Endodermal cell (in vitro differentiated cells): ENCODE results near the gene GDF7. TPM values are rescaled to one million over a fixed set of nuclear protein-coding genes. Genes with fewer than 3 reads are reported as not detected.

Experiments
- DNase-seq: peaks from one replicate; pipeline ENCODE4 v3.0.0-alpha.2; 2017
- H3K27ac ChIP-seq: 2 replicates; pipeline ENCODE4 v1.5.1; 2013; ENCODE audit warnings: mild to moderate bottlenecking, low read depth, low read length, moderate library complexity
- H3K27me3 ChIP-seq: 2 replicates; pipeline ENCODE4 v1.6.1; 2013; ENCODE audit warnings: mild to moderate bottlenecking, low read length, moderate library complexity; ENCODE audit not compliant: insufficient read depth, control insufficient read depth, poor library complexity, severe bottlenecking
- H3K36me3 ChIP-seq: 2 replicates; pipeline ENCODE4 v1.7.0; 2013; ENCODE audit warnings: mild to moderate bottlenecking, low read length, moderate library complexity; ENCODE audit not compliant: control insufficient read depth, insufficient read depth
- H3K4me1 ChIP-seq: one replicate; pipeline ENCODE4 v1.7.0; 2013; ENCODE audit warnings: low read length; ENCODE audit not compliant: control insufficient read depth, insufficient read depth
- H3K4me3 ChIP-seq: 2 replicates; pipeline ENCODE4 v1.5.1; 2013; ENCODE audit warnings: mild to moderate bottlenecking, low read length, moderate library complexity
- H3K9ac ChIP-seq: 2 replicates; pipeline ENCODE4 v1.6.1; 2013; ENCODE audit warnings: mild to moderate bottlenecking, low read length, moderate library complexity; ENCODE audit not compliant: poor library complexity, severe bottlenecking; ENCODE audit errors: extremely low read depth
- H3K9me3 ChIP-seq: 2 replicates; pipeline ENCODE4 v1.6.1; 2013; ENCODE audit warnings: mild to moderate bottlenecking, low read length, moderate library complexity; ENCODE audit not compliant: control insufficient read depth
- H3K27ac Mint-ChIP-seq: 2 replicates; pipeline ENCODE4 v1.8.0; 2020; ENCODE audit warnings: mixed read lengths
- H3K27me3 Mint-ChIP-seq: 2 replicates; pipeline ENCODE4 v1.8.0; 2021; ENCODE audit warnings: mild to moderate bottlenecking, mixed read lengths; ENCODE audit not compliant: insufficient read depth
- H3K36me3 Mint-ChIP-seq: 2 replicates; pipeline ENCODE4 v1.8.0; 2020; ENCODE audit warnings: low read depth, mixed read lengths
- H3K4me1 Mint-ChIP-seq: 2 replicates; pipeline ENCODE4 v1.8.0; 2020; ENCODE audit warnings: mixed read lengths
- H3K4me3 Mint-ChIP-seq: 2 replicates; pipeline ENCODE4 v1.8.0; 2020; ENCODE audit warnings: mild to moderate bottlenecking, moderate library complexity, mixed read lengths
- H3K9me3 Mint-ChIP-seq: 2 replicates; pipeline ENCODE4 v1.8.0; 2020; ENCODE audit warnings: mild to moderate bottlenecking, mixed read lengths
- CTCF ChIP-seq: fragments of 200-600 bp; sonication (generic); conservative IDR thresholded peaks from 2 replicates; pipeline ENCODE4 v1.5.0; 2021; ENCODE audit warnings: antibody characterized with exemption, mild to moderate bottlenecking
- WGBS, 2 experiments: methylation state at CpG; one replicate each; pipeline versions ENCODE4 v1.1.5 to v1.1.7; 2013; ENCODE audit warnings: missing lambda C conversion rate in 2 of 2, mixed read lengths in 1 of 2; ENCODE audit not compliant: insufficient coverage in 1 of 2, insufficient read length in 1 of 2; 5-methylcytosine and 5-hydroxymethylcytosine counted together
- total RNA-seq, 2 donors: library from RNA; stranded (reverse); fragmentation: NEBNext Ultra II Directional in 1 of 2; extraction: Animal tissue kit (Norgen Biotek cat#: 25700) in 1 of 2; gene quantifications; 2 replicates in 1 of 2; 3 replicates in 1 of 2; pipeline ENCODE4 v1.2.1, GENCODE V29; 2021

GDF7 gene
- total RNA-seq, 2 donors from 2014 or later, result 0.07 to 0.09 TPM

GRCh38 chr2:20665243-20666004, 1.5 kb upstream of the GDF7 start:
- Histone ChIP-seq H3K4me1 (no peaks in the 10 kb centered on the region), H3K9me3 (no peaks in the 10 kb centered on the region), H3K9ac (no peak overlapping the region), H3K4me3 (peak overlapping the region; percentile 60), H3K36me3 (no peaks in the 10 kb centered on the region), H3K27ac (no peak overlapping the region), H3K27me3 (peaks cover 91% of the 10 kb centered on the region)
- no peaks in the 10 kb centered on the region for H3K36me3 Mint-ChIP-seq
- WGBS, 2 experiments, result 3% methylated on average over 19 to 49 of the region's 49 CpGs
- peaks cover 2% of the 10 kb centered on the region for H3K4me1 Mint-ChIP-seq
- H3K27ac Mint-ChIP-seq, result no peak overlapping the region
- DNase-seq, result peak; percentile 79
- peaks cover 6% of the 10 kb centered on the region for H3K9me3 Mint-ChIP-seq
- H3K27me3 Mint-ChIP-seq, result peaks cover 91% of the 10 kb centered on the region
- TF ChIP-seq CTCF, result no peak
- H3K4me3 Mint-ChIP-seq, result peak overlapping the region; percentile 57

- peak overlapping the region; percentile 60 for H3K4me3 ChIP-seq
- peaks cover 91% of the 10 kb centered on the region for H3K27me3 Mint-ChIP-seq
These were observed 990 bp upstream of the GDF7 start for GRCh38 chr2:20666005-20666303.

GRCh38 chr2:20667151-20667530, 197 bp downstream of the GDF7 start:
- Histone ChIP-seq H3K27me3 (peaks cover 96% of the 10 kb centered on the region), H3K9me3 (no peaks in the 10 kb centered on the region), H3K36me3 (no peaks in the 10 kb centered on the region), H3K9ac (no peak overlapping the region), H3K27ac (no peak overlapping the region), H3K4me3 (no peak overlapping the region), H3K4me1 (no peaks in the 10 kb centered on the region)
- H3K36me3 Mint-ChIP-seq, result no peaks in the 10 kb centered on the region
- H3K9me3 Mint-ChIP-seq, result peaks cover 15% of the 10 kb centered on the region
- no peak for DNase-seq
- H3K27ac Mint-ChIP-seq, result no peak overlapping the region
- 0% methylated on average over 1 to 62 of the region's 62 CpGs for WGBS, 2 experiments
- peaks cover 94% of the 10 kb centered on the region for H3K27me3 Mint-ChIP-seq
- H3K4me1 Mint-ChIP-seq, result peaks cover 3% of the 10 kb centered on the region
- TF ChIP-seq CTCF, result peak; percentile 48
- peak overlapping the region; percentile 57 for H3K4me3 Mint-ChIP-seq

More at GRCh38 chr2:20666005-20666303, 990 bp upstream of the GDF7 start:
- peak; percentile 76 for DNase-seq
- Histone ChIP-seq H3K27ac (no peak overlapping the region), H3K4me1 (no peaks in the 10 kb centered on the region), H3K27me3 (peaks cover 91% of the 10 kb centered on the region), H3K36me3 (no peaks in the 10 kb centered on the region), H3K9ac (no peak overlapping the region), H3K9me3 (no peaks in the 10 kb centered on the region)
- no peak for TF ChIP-seq CTCF
- H3K4me3 Mint-ChIP-seq, result peak overlapping the region; percentile 57
- WGBS, 2 experiments, result 0 to 1% methylated on average over 4 to 34 of the region's 34 CpGs
- H3K4me1 Mint-ChIP-seq, result peaks cover 2% of the 10 kb centered on the region
- no peaks in the 10 kb centered on the region for H3K36me3 Mint-ChIP-seq
- peaks cover 7% of the 10 kb centered on the region for H3K9me3 Mint-ChIP-seq
- no peak overlapping the region for H3K27ac Mint-ChIP-seq
